ENCODE results near the gene INTS14. TPM values are rescaled to one million over a fixed set of nuclear protein-coding genes. Genes with fewer than 3 reads are reported as not detected.

Gene INTS14
- total and polyA plus RNA-seq, 5 donors from 2014 or later: 22.7 to 40.6 (median 30.5) TPM

DNA sequence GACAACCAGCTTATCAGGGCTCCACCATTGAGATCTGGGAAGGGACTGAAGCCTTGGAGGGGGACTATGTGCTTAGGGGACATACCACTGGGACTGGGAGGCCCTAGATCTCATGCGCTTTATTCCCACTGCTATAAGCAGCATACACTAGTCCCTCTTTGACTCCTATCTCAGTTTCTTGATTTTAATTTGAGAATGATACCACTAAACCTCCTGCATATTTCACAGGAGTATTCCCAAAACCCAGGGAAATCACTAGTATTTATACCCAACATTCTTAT lies 40.1 kb upstream of the INTS14 start:
- no peak overlapping the region for H3K4me3 ChIP-seq (ENCODE audit: low read depth, low read length)
- no peak overlapping the region for H3K4me3 Mint-ChIP-seq
- H3K27me3 ChIP-seq (ENCODE audit: control insufficient read depth, insufficient read depth, low read length): no peaks in the 10 kb centered on the region
- H3K9me3 ChIP-seq (ENCODE audit: control insufficient read depth in 2 of 2, low read length in 2 of 2): no peaks in the 10 kb centered on the region
- peak overlapping the region in 1 of 3 donors; percentile 48 for H3K27ac Mint-ChIP-seq
- no peaks in the 10 kb centered on the region for H3K4me1 ChIP-seq (ENCODE audit: control insufficient read depth, insufficient read depth, low read length, poor library complexity, severe bottlenecking)
- peaks cover 21% of the 10 kb centered on the region for H3K36me3 ChIP-seq (ENCODE audit: control insufficient read depth, insufficient read depth, low read length)
- ATAC-seq (ENCODE audit: low read depth in 2 of 2) (no peak), DNase-seq (no peak)
- no peak overlapping the region for H3K27ac ChIP-seq (ENCODE audit: insufficient read depth, low read length, poor library complexity, severe bottlenecking)
- H3K4me1 Mint-ChIP-seq: peaks cover 2 to 13% (median 5%) of the 10 kb centered on the region in 4 donors
- no peaks in the 10 kb centered on the region for H3K27me3 Mint-ChIP-seq
- peaks cover 19% of the 10 kb centered on the region for H3K36me3 Mint-ChIP-seq
- H3K9me3 Mint-ChIP-seq: peaks cover 0 to 2% (median 0%) of the 10 kb centered on the region in 7 donors

DNA sequence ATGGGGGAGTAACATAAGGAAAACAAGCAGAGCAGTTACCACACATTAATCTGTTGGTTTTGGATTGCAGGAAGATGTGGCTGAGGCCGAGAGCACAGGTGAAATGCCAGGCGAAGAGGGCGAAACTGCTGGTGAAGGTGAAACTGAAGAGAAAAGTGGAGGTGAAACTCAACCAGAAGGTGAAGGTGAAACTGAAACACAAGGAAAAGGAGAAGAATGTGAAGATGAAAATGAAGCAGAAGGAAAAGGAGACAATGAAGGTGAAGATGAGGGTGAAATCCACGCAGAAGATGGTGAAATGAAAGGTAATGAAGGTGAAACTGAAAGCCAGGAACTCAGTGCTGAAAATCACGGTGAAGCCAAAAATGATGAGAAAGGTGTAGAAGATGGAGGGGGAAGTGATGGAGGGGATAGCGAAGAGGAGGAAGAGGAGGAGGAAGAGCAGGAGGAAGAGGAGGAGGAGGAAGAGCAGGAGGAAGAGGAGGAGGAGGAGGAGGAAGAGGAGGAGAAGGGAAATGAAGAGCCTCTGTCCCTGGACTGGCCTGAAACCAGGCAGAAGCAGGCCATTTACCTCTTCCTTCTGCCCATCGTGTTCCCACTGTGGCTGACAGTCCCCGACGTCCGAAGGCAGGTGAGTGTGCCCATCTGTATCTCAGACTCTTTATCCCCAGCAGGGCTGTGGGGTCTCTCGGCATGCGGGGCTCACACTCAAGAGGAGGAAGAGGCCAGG lies 39.5 kb upstream of the INTS14 start:
- Mint-ChIP-seq H3K9me3 (peaks cover 0 to 2% (median 0%) of the 10 kb centered on the region in 7 donors), H3K4me1 (peaks cover 2 to 13% (median 5%) of the 10 kb centered on the region in 4 donors), H3K4me3 (peak overlapping the region in 1 of 4 donors; percentile 50), H3K36me3 (peaks cover 17% of the 10 kb centered on the region), H3K27me3 (no peaks in the 10 kb centered on the region), H3K27ac (peak overlapping the region in 1 of 3 donors; percentile 29)
- H3K36me3 ChIP-seq (ENCODE audit: control insufficient read depth, insufficient read depth, low read length): peaks cover 16% of the 10 kb centered on the region
- no peaks in the 10 kb centered on the region for H3K27me3 ChIP-seq (ENCODE audit: control insufficient read depth, insufficient read depth, low read length)
- H3K4me3 ChIP-seq (ENCODE audit: low read depth, low read length): no peak overlapping the region
- no peak overlapping the region for H3K27ac ChIP-seq (ENCODE audit: insufficient read depth, low read length, poor library complexity, severe bottlenecking)
- ATAC-seq (ENCODE audit: low read depth in 2 of 2) (no peak), DNase-seq (peak in 1 of 3 donors; percentile 9)
- no peaks in the 10 kb centered on the region for H3K4me1 ChIP-seq (ENCODE audit: control insufficient read depth, insufficient read depth, low read length, poor library complexity, severe bottlenecking)
- no peaks in the 10 kb centered on the region for H3K9me3 ChIP-seq (ENCODE audit: control insufficient read depth in 2 of 2, low read length in 2 of 2)

DNA sequence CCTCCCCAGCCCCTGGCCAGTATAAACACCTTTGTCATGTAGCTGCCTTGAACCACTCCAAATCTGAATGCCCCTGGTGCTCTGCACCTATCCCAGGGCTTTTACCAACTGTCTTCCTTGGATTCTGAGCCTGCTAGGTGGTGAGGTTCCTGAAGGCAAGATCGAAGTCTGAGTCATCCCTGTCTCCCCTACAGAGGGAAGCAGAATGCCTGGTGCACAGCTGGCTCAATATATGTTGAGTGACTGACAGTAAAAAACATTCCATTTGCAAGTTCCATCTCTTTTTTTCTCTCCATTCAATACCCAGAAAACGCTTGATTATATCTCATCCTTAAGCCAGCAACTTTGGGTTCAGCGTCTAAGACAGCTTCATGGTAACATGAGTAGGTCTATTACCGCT lies 35.6 kb upstream of the INTS14 start:
- no peaks in the 10 kb centered on the region for H3K27me3 ChIP-seq (ENCODE audit: control insufficient read depth, insufficient read depth, low read length)
- peaks cover 1% of the 10 kb centered on the region for H3K36me3 ChIP-seq (ENCODE audit: control insufficient read depth, insufficient read depth, low read length)
- H3K27ac Mint-ChIP-seq: no peak overlapping the region
- H3K4me3 ChIP-seq (ENCODE audit: low read depth, low read length): no peak overlapping the region
- H3K4me1 ChIP-seq (ENCODE audit: control insufficient read depth, insufficient read depth, low read length, poor library complexity, severe bottlenecking): no peaks in the 10 kb centered on the region
- no peaks in the 10 kb centered on the region for H3K9me3 Mint-ChIP-seq
- no peak for ATAC-seq (ENCODE audit: low read depth in 2 of 2)
- H3K4me1 Mint-ChIP-seq: peaks cover 2 to 9% (median 4%) of the 10 kb centered on the region in 4 donors
- no peak for DNase-seq
- no peaks in the 10 kb centered on the region for H3K9me3 ChIP-seq (ENCODE audit: control insufficient read depth in 2 of 2, low read length in 2 of 2)
- no peak overlapping the region for H3K4me3 Mint-ChIP-seq
- no peaks in the 10 kb centered on the region for H3K36me3 Mint-ChIP-seq
- H3K27ac ChIP-seq (ENCODE audit: insufficient read depth, low read length, poor library complexity, severe bottlenecking): no peak overlapping the region
- no peaks in the 10 kb centered on the region for H3K27me3 Mint-ChIP-seq

DNA sequence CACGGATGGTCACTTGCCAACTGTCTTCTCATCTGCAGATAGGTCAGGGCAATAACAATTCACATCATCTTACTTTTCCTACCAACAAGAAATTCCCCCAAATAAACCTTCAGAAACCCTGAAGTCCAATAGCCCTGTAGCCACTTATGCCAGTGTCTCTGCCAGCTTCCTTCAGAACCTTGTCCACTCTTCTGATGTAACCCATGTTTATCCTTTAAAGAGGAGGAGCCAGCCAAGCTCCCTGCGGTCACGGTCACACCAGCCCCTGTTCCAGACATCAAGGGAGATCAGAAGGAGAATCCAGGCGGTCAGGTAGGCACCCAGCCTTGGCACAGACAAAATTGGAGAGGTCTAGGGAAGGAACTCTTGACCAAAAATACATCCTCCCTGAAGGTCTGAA lies 34.5 kb upstream of the INTS14 start:
- H3K36me3 Mint-ChIP-seq: no peaks in the 10 kb centered on the region
- H3K27ac Mint-ChIP-seq: no peak overlapping the region
- no peak for ATAC-seq (ENCODE audit: low read depth in 2 of 2)
- Histone ChIP-seq H3K27ac (ENCODE audit: insufficient read depth, low read length, poor library complexity, severe bottlenecking) (no peak overlapping the region), H3K4me3 (ENCODE audit: low read depth, low read length) (no peak overlapping the region), H3K27me3 (ENCODE audit: control insufficient read depth, insufficient read depth, low read length) (no peaks in the 10 kb centered on the region), H3K4me1 (ENCODE audit: control insufficient read depth, insufficient read depth, low read length, poor library complexity, severe bottlenecking) (no peaks in the 10 kb centered on the region), H3K9me3 (ENCODE audit: control insufficient read depth in 2 of 2, low read length in 2 of 2) (no peaks in the 10 kb centered on the region), H3K36me3 (ENCODE audit: control insufficient read depth, insufficient read depth, low read length) (no peaks in the 10 kb centered on the region)
- no peak for DNase-seq
- no peaks in the 10 kb centered on the region for H3K27me3 Mint-ChIP-seq
- H3K9me3 Mint-ChIP-seq: no peaks in the 10 kb centered on the region
- no peak overlapping the region for H3K4me3 Mint-ChIP-seq
- peaks cover 0 to 8% (median 1%) of the 10 kb centered on the region in 4 donors for H3K4me1 Mint-ChIP-seq

DNA sequence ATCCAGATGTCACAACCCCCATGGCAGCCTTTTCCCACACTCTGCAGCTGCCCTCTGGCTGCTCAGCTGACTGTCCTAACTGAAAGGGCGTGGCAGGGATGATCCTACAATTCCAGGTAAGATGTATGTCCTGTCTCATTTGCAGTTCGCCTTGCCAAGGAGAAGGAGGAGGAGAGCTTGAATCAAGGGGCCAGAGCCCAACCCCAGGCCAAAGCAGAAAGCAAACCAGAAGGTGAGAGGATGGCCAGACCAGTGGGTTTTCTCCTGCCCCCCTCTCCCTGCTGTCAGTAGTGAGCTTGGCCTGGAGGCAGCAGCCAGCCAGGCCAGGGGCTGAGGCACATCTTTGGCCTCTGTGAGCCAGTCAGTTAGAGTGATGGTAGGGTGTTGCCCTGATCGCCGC lies 33.4 kb upstream of the INTS14 start:
- Histone ChIP-seq H3K4me1 (ENCODE audit: control insufficient read depth, insufficient read depth, low read length, poor library complexity, severe bottlenecking) (no peaks in the 10 kb centered on the region), H3K27ac (ENCODE audit: insufficient read depth, low read length, poor library complexity, severe bottlenecking) (no peak overlapping the region), H3K9me3 (ENCODE audit: control insufficient read depth in 2 of 2, low read length in 2 of 2) (no peaks in the 10 kb centered on the region), H3K36me3 (ENCODE audit: control insufficient read depth, insufficient read depth, low read length) (no peaks in the 10 kb centered on the region), H3K27me3 (ENCODE audit: control insufficient read depth, insufficient read depth, low read length) (no peaks in the 10 kb centered on the region), H3K4me3 (ENCODE audit: low read depth, low read length) (no peak overlapping the region)
- Mint-ChIP-seq H3K4me3 (no peak overlapping the region), H3K36me3 (no peaks in the 10 kb centered on the region), H3K27me3 (no peaks in the 10 kb centered on the region), H3K27ac (peak overlapping the region in 1 of 3 donors; percentile 69), H3K4me1 (peaks cover 0 to 4% (median 0%) of the 10 kb centered on the region in 4 donors), H3K9me3 (no peaks in the 10 kb centered on the region)
- ATAC-seq (ENCODE audit: low read depth in 2 of 2): no peak
- DNase-seq: no peak

DNA sequence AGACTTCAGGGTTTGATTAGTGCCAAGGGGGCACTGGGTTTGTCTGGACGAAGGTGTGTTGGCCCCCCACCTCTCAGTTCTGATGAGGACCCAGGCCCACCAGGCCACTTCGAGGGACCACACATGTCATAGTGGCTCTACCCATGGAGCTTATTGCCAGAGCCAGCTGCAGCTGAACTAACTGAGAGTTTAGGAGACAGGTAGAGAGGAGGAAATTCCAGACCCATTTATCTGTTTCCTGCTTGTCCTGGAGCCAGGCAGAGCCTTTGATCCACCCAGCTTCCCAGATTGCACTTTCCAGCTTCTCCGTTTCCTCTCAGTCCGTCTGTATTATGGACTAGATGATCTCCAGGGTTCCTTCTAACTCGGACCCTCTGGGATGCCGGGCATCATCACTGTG lies 31.7 kb upstream of the INTS14 start:
- DNase-seq: no peak
- no peak for ATAC-seq (ENCODE audit: low read depth in 2 of 2)
- Mint-ChIP-seq H3K4me3 (no peak overlapping the region), H3K36me3 (no peaks in the 10 kb centered on the region), H3K9me3 (no peaks in the 10 kb centered on the region), H3K27ac (peak overlapping the region in 1 of 3 donors; percentile 33), H3K27me3 (peaks cover 2% of the 10 kb centered on the region), H3K4me1 (peaks cover 0 to 15% (median 10%) of the 10 kb centered on the region in 4 donors)
- H3K4me3 ChIP-seq (ENCODE audit: low read depth, low read length): no peak overlapping the region
- no peak overlapping the region for H3K27ac ChIP-seq (ENCODE audit: insufficient read depth, low read length, poor library complexity, severe bottlenecking)
- H3K9me3 ChIP-seq (ENCODE audit: control insufficient read depth in 2 of 2, low read length in 2 of 2): no peaks in the 10 kb centered on the region
- H3K4me1 ChIP-seq (ENCODE audit: control insufficient read depth, insufficient read depth, low read length, poor library complexity, severe bottlenecking): no peaks in the 10 kb centered on the region
- no peaks in the 10 kb centered on the region for H3K27me3 ChIP-seq (ENCODE audit: control insufficient read depth, insufficient read depth, low read length)
- no peaks in the 10 kb centered on the region for H3K36me3 ChIP-seq (ENCODE audit: control insufficient read depth, insufficient read depth, low read length)

DNA sequence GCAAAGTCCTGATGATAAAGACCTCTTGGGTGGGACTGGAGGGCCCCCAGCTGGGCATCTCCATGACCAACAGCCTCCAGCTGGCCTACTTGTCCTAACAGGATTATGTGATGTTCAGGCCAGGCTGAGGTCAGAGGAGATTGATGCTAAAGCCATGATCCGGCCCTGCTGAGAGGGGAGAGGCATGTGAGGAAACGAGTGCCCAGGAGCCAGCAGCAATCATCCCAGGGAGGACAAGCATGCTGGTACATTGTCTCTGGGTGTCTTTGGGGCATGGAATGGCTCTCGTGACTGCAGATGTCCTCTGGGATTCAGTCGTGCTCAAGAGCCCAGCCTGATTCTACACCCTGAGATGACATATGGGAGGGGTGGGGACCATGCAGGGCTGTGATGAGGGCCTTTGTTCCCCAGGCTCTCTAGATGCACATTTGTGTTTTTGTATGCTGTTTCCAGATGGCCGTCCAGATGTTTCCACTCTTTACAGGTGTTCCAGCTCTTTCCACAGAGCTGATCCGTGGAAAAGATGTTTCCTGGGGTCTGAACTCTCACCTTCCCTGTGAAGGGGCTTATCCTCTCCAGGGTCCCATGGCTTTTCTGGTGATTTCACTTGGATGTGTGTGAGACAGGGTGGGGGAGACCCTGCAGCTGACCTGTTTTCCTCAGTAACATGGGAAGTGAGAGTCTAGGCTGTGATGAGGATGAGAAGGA lies 31.0 kb upstream of the INTS14 start:
- no peaks in the 10 kb centered on the region for H3K4me1 ChIP-seq (ENCODE audit: control insufficient read depth, insufficient read depth, low read length, poor library complexity, severe bottlenecking)
- H3K27me3 ChIP-seq (ENCODE audit: control insufficient read depth, insufficient read depth, low read length): no peaks in the 10 kb centered on the region
- no peak overlapping the region for H3K27ac ChIP-seq (ENCODE audit: insufficient read depth, low read length, poor library complexity, severe bottlenecking)
- no peaks in the 10 kb centered on the region for H3K9me3 ChIP-seq (ENCODE audit: control insufficient read depth in 2 of 2, low read length in 2 of 2)
- Mint-ChIP-seq H3K4me3 (no peak overlapping the region), H3K9me3 (no peaks in the 10 kb centered on the region), H3K36me3 (no peaks in the 10 kb centered on the region), H3K27ac (no peak overlapping the region), H3K27me3 (peaks cover 4% of the 10 kb centered on the region), H3K4me1 (peaks cover 0 to 22% (median 10%) of the 10 kb centered on the region in 4 donors)
- DNase-seq (no peak), ATAC-seq (ENCODE audit: low read depth in 2 of 2) (no peak)
- H3K4me3 ChIP-seq (ENCODE audit: low read depth, low read length): no peak overlapping the region
- H3K36me3 ChIP-seq (ENCODE audit: control insufficient read depth, insufficient read depth, low read length): no peaks in the 10 kb centered on the region

DNA sequence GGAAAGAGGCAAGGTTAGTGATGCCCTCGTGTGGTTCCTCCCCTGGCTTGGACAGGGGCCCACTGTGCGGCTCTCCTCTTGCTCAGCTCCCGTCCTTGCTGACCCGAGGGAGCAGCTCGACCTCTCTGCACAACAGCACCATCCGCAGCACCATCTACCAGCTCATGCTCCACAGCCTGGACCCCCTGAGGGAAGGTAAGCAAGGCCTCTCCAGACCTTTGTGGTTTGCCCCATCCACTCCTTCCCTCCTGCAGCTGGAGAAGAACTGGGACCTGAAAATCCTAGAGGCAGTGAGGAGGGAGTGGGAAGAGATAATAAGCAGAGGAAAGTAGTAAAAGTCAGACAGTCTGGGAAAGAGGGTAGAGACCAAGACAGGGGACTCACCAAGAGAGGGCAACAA lies 28.6 kb upstream of the INTS14 start:
- no peak for DNase-seq
- no peaks in the 10 kb centered on the region for H3K36me3 ChIP-seq (ENCODE audit: control insufficient read depth, insufficient read depth, low read length)
- no peak overlapping the region for H3K4me3 Mint-ChIP-seq
- H3K9me3 ChIP-seq (ENCODE audit: control insufficient read depth in 2 of 2, low read length in 2 of 2): no peaks in the 10 kb centered on the region
- H3K4me3 ChIP-seq (ENCODE audit: low read depth, low read length): no peak overlapping the region
- no peaks in the 10 kb centered on the region for H3K4me1 ChIP-seq (ENCODE audit: control insufficient read depth, insufficient read depth, low read length, poor library complexity, severe bottlenecking)
- no peak overlapping the region for H3K27ac Mint-ChIP-seq
- no peak for ATAC-seq (ENCODE audit: low read depth in 2 of 2)
- peaks cover 3% of the 10 kb centered on the region for H3K36me3 Mint-ChIP-seq
- no peaks in the 10 kb centered on the region for H3K9me3 Mint-ChIP-seq
- H3K27ac ChIP-seq (ENCODE audit: insufficient read depth, low read length, poor library complexity, severe bottlenecking): no peak overlapping the region
- H3K4me1 Mint-ChIP-seq: peaks cover 0 to 23% (median 10%) of the 10 kb centered on the region in 4 donors
- H3K27me3 Mint-ChIP-seq: peaks cover 4% of the 10 kb centered on the region
- no peaks in the 10 kb centered on the region for H3K27me3 ChIP-seq (ENCODE audit: control insufficient read depth, insufficient read depth, low read length)
